Peyer's patch (tissue), 4 donors: ENCODE measurements around the gene IQGAP2. TPM values are rescaled to one million over a fixed set of nuclear protein-coding genes. Genes with fewer than 3 reads are reported as not detected.

Source experiments
- DNase-seq, 3 donors: peaks; one replicate each; pipeline ENCODE4 v3.0.0-alpha.2; 2017 to 2019
- H3K27ac ChIP-seq, 4 donors: fragments of 200-600 bp; sonication (generic); one replicate each; pipeline ENCODE4 v1.5.1; 2016 to 2019
- H3K27me3 ChIP-seq, 2 donors: fragments of 200-600 bp; sonication (generic); one replicate each; pipeline ENCODE4 v1.5.1; 2019
- H3K36me3 ChIP-seq, 3 donors: fragments of 200-600 bp; sonication (generic); one replicate each; pipeline ENCODE4 v1.5.1; 2016 to 2019
- H3K4me1 ChIP-seq, 4 donors: fragments of 200-600 bp; sonication (generic); one replicate each; pipeline ENCODE4 v1.5.1; 2016 to 2019
- H3K4me3 ChIP-seq, 4 donors: fragments of 200-600 bp; sonication (generic); 1 replicate in 3 of 4; 2 replicates in 1 of 4; pipeline ENCODE4 v1.5.1; 2016 to 2019; ENCODE audit warnings: mild to moderate bottlenecking in 1 of 4
- H3K9me3 ChIP-seq, 4 donors: fragments of 200-600 bp; sonication (generic); one replicate each; pipeline ENCODE4 v1.5.1; 2016 to 2019; ENCODE audit warnings: mild to moderate bottlenecking in 1 of 4
- POLR2A ChIP-seq, 2 donors: fragments of 450-650 bp; IDR thresholded peaks; one replicate each; pipeline ENCODE4 v1.5.1; 2017; ENCODE audit warnings: antibody characterized with exemption in 2 of 2, mild to moderate bottlenecking in 2 of 2, moderate library complexity in 2 of 2
- total RNA-seq, 4 donors: library from RNA; depleted of rRNA; stranded (reverse); fragments of >200 nt; gene quantifications; one replicate each; pipeline ENCODE4 v1.1.0, GENCODE V29; 2016
- TF ChIP-seq, protein P1 (sequence below), 6 experiments: fragments of 450-650 bp in 4 of 6; fragments of 200-600 bp in 2 of 6; sonication (generic) in 1 of 6; IDR thresholded peaks; one replicate each; pipeline ENCODE4 v1.5.1; 2017 to 2019; ENCODE audit warnings: antibody characterized with exemption in 6 of 6, mild to moderate bottlenecking in 3 of 6, moderate library complexity in 1 of 6

IQGAP2 gene
- total RNA-seq, 4 donors from 2014 or later = 58.6 to 110 (median 84.7) TPM

DNA sequence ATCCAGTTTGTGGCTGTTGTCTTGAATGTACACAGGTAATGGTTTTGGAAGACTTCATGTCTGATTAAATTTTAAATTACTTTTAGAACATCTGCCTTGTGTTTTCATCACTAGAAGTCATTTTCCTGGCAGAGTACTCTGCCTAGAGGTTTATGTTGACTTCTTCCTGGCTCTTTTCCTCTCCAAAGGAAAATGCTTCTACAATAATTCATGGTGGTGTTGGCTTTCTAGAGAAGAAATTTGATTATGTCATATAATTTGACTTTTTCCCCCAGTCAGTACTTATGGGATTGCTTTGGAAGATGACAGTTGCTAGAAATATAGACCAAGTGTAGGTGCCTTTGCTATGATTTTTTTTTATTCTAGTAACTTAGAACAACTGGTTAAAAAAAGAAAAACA lies 173.4 kb downstream of the IQGAP2 start:
- no peak for DNase-seq
- no peak for TF ChIP-seq POLR2A (IDR thresholded peaks at IDR 0.05)
- TF ChIP-seq, protein P1, sequence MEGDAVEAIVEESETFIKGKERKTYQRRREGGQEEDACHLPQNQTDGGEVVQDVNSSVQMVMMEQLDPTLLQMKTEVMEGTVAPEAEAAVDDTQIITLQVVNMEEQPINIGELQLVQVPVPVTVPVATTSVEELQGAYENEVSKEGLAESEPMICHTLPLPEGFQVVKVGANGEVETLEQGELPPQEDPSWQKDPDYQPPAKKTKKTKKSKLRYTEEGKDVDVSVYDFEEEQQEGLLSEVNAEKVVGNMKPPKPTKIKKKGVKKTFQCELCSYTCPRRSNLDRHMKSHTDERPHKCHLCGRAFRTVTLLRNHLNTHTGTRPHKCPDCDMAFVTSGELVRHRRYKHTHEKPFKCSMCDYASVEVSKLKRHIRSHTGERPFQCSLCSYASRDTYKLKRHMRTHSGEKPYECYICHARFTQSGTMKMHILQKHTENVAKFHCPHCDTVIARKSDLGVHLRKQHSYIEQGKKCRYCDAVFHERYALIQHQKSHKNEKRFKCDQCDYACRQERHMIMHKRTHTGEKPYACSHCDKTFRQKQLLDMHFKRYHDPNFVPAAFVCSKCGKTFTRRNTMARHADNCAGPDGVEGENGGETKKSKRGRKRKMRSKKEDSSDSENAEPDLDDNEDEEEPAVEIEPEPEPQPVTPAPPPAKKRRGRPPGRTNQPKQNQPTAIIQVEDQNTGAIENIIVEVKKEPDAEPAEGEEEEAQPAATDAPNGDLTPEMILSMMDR (IDR thresholded peaks at IDR 0.05) = no peak
- Histone ChIP-seq H3K27ac (no peak overlapping the region), H3K4me1 (peaks cover 0 to 8% (median 3%) of the 10 kb centered on the region in 4 donors), H3K36me3 (peaks cover 0 to 6% (median 0%) of the 10 kb centered on the region in 3 donors), H3K9me3 (no peaks in the 10 kb centered on the region), H3K27me3 (no peaks in the 10 kb centered on the region), H3K4me3 (no peak overlapping the region)

DNA sequence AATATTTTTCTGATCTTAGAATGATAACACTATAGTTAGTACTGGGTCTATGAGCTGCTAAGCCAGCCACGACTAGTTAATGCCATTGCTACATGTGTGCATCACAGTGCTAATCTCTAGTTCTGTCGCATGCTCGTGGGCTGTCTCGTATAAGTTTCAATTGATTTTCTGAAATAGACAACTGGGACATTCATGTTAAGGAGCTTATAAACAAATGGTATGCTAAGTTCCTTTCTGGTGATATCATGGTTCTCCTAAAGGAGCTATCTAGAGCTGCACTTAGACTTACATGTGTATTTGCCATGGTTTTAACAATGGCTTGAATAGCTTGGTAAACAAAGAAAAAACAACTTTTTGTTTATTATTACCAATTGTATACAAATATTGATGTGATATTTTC lies 173.9 kb downstream of the IQGAP2 start:
- Histone ChIP-seq H3K36me3 (peaks cover 0 to 2% (median 0%) of the 10 kb centered on the region in 3 donors), H3K27me3 (no peaks in the 10 kb centered on the region), H3K9me3 (no peaks in the 10 kb centered on the region), H3K4me1 (peaks cover 0 to 12% (median 3%) of the 10 kb centered on the region in 4 donors), H3K27ac (no peak overlapping the region), H3K4me3 (no peak overlapping the region)
- TF ChIP-seq, protein P1 (IDR thresholded peaks at IDR 0.05) = no peak
- no peak for TF ChIP-seq POLR2A (IDR thresholded peaks at IDR 0.05)
- no peak for DNase-seq

DNA sequence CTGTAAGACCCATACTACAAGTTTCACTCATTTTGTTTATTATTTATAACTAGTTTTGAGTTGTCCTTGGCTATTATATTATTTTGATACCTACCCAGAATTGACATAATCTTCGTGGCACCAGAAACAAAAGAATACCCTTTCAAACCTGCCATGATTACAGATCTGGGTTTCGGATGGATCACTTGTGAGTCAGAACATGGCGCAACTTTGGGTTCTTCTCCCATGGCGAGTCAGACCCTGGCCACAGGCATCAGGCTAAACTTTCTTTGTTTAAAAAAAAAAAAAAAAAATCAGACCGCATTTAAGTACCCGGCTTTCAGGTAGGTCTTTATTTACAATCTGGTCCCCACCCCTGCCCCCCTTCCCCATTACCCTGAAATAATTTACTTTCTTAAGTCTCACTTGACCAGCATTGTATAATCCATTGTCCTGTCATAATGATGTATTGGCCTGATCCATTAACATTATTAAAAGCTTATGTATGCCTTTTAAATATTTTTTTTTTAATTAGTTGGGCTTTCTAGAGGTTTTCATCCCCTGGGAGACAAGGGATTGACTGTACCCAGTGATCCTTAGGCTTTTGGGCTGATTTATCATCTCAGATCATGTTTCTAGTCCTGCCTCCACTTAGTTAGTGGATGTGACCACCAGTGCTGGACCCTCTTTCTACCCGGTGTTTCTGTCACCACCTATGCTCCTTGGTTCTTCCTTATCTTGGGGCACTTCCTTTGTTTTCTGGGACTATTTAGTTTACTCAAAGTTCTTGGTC lies 176.3 kb downstream of the IQGAP2 start:
- Histone ChIP-seq H3K36me3 (no peaks in the 10 kb centered on the region), H3K4me1 (peaks cover 0 to 23% (median 3%) of the 10 kb centered on the region in 4 donors), H3K27me3 (no peaks in the 10 kb centered on the region), H3K9me3 (no peaks in the 10 kb centered on the region), H3K27ac (no peak overlapping the region), H3K4me3 (no peak overlapping the region)
- TF ChIP-seq POLR2A (IDR thresholded peaks at IDR 0.05) = no peak
- TF ChIP-seq, protein P1 (IDR thresholded peaks at IDR 0.05) = no peak
- DNase-seq = no peak

DNA sequence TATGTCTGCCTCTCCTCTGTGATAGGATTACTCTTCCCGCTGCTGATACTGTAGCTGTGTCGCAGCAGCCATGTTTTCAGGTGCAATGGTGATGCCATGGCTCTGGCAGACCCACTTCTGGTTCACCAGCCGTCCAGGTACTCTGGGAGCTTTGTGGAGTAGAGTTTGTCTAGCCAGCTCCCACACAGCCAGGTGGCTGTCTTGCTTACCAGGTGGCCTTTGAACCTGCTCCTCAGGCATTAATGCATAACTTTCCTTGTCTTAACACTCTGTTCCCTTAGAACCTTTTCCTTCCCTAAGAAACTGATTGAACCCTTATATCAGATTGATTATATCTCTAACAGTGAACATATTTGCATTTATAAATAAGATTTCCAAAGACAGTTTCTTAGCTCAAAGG lies 177.9 kb downstream of the IQGAP2 start:
- Histone ChIP-seq H3K36me3 (no peaks in the 10 kb centered on the region), H3K9me3 (no peaks in the 10 kb centered on the region), H3K4me3 (no peak overlapping the region), H3K27me3 (no peaks in the 10 kb centered on the region), H3K27ac (peak overlapping the region in 1 of 4 donors; percentile 53), H3K4me1 (peaks cover 0 to 27% (median 3%) of the 10 kb centered on the region in 4 donors)
- no peak for DNase-seq
- TF ChIP-seq, protein P1 (IDR thresholded peaks at IDR 0.05) = no peak
- TF ChIP-seq POLR2A (IDR thresholded peaks at IDR 0.05) = no peak

DNA sequence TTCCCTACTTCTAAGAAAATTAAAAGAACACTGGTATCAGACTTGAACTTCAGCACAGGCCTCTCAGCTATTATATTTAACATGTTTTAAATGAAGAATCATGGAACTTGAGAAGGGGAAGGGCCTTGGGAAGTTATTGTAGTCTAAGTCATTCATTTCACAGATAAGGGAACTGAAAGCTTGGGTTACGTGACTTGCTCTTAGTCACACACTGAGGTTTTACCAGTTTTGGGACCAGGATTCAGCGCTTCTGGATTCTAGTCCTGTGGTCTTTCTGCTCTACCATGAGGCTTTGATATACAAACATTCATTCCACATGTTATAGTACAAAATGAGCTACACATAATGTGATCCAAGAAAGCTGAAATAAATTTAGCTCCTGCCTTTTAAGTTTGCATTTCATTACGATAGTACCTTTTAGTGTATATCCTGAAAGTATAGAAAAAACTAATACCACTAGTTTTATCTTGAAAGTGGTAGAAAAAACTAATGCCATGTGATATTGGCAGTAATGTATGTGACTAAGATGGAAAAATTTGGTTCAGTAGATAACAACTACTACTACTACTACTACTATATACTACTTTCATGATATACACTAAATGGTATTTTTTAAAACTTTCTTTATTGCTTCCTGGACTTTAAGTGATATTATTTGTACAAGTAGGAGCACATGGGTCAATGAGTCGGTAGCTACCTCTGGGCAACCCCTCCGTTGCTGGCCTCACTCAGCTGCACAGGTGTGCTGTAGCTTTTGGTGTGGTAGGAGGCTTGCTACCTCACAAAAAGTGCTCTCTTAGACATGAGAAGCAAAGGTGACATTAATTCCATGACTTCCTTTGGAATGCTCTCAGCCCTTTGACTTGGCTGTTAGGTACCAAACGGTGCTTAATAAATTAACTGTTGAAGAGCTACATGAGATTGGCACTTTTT lies 179.4 kb downstream of the IQGAP2 start:
- no peak overlapping the region for H3K4me3 ChIP-seq
- H3K27me3 ChIP-seq = no peaks in the 10 kb centered on the region
- TF ChIP-seq, protein P1 (IDR thresholded peaks at IDR 0.05) = no peak
- TF ChIP-seq POLR2A (IDR thresholded peaks at IDR 0.05) = no peak
- no peaks in the 10 kb centered on the region for H3K36me3 ChIP-seq
- no peak for DNase-seq
- no peak overlapping the region for H3K27ac ChIP-seq
- peaks cover 0 to 27% (median 3%) of the 10 kb centered on the region in 4 donors for H3K4me1 ChIP-seq
- no peaks in the 10 kb centered on the region for H3K9me3 ChIP-seq
